Activated B cell treated with CpG ODN at 0.5 μM for 24 hours (primary cell): ENCODE data around the gene IQUB. TPM values are rescaled to one million over a fixed set of nuclear protein-coding genes. Genes with fewer than 3 reads are reported as not detected.

Experiments used
- ATAC-seq: fragments of 200-7000 bp; cut with Tn5 transposase; one replicate; pipeline ENCODE4 v1.10.0; 2021; ENCODE audit warnings: low read depth, mild to moderate bottlenecking, moderate library complexity
- CTCF ChIA-PET: fragments of 350-600 bp; sonication (Branson Sonifier 250); formaldehyde crosslinking; loops from one replicate; lab custom pipeline; 2021; ENCODE audit warnings: antibody characterized with exemption; lab: Charles Lee
- POLR2A ChIA-PET: fragments of 350-600 bp; sonication (Branson Sonifier 250); formaldehyde crosslinking; loops from one replicate; lab custom pipeline; 2021; ENCODE audit warnings: antibody characterized with exemption; lab: Charles Lee
- DNase-seq: peaks from one replicate; pipeline ENCODE4 v3.0.0; 2022
- H3K27ac Mint-ChIP-seq: one replicate; pipeline ENCODE4 v1.8.0; 2020; ENCODE audit warnings: mixed read lengths
- H3K27me3 Mint-ChIP-seq: one replicate; pipeline ENCODE4 v1.8.0; 2021; ENCODE audit warnings: mixed read lengths
- H3K36me3 Mint-ChIP-seq: one replicate; pipeline ENCODE4 v1.8.0; 2021; ENCODE audit warnings: low read depth, mixed read lengths
- H3K4me1 Mint-ChIP-seq: one replicate; pipeline ENCODE4 v1.8.0; 2021; ENCODE audit warnings: mixed read lengths
- H3K4me3 Mint-ChIP-seq: one replicate; pipeline ENCODE4 v1.8.0; 2020; ENCODE audit warnings: mild to moderate bottlenecking, mixed read lengths
- H3K9me3 Mint-ChIP-seq: one replicate; pipeline ENCODE4 v1.8.0; 2020; ENCODE audit warnings: mixed read lengths
- CTCF ChIP-seq: fragments of 200-600 bp; IDR thresholded peaks from one replicate; pipeline ENCODE4 v1.8.0; 2022; ENCODE audit warnings: antibody characterized with exemption, mild to moderate bottlenecking
- intact Hi-C: fragments of 100-400 bp; cut with micrococcal nuclease; formaldehyde crosslinking; loops from one replicate; pipeline ENCODE4 v1.15.1; 2024
- total RNA-seq: library from RNA; stranded (reverse); gene quantifications from 2 replicates; pipeline ENCODE4 v1.2.3, GENCODE V29; 2022

The IQUB gene
- total RNA-seq, 1 donor from 2014 or later, result 0.11 TPM

GRCh38 chr7:123569352-123570010 lies 35.1 kb upstream of the IQUB start:
- Mint-ChIP-seq H3K9me3 (no peaks in the 10 kb centered on the region), H3K4me3 (no peak overlapping the region), H3K36me3 (no peaks in the 10 kb centered on the region), H3K4me1 (peaks cover 6% of the 10 kb centered on the region), H3K27me3 (peaks cover 3% of the 10 kb centered on the region), H3K27ac (no peak overlapping the region)
- CTCF ChIA-PET, result no interaction called here
- ATAC-seq, result peak; percentile 21
- no peak for TF ChIP-seq CTCF
- intact Hi-C loops, result no loop called here
- POLR2A ChIA-PET, result no interaction called here
- DNase-seq, result no peak

- ChIA-PET POLR2A (no interaction called here), CTCF (no interaction called here)
- Mint-ChIP-seq H3K36me3 (no peaks in the 10 kb centered on the region), H3K27me3 (peaks cover 13% of the 10 kb centered on the region), H3K9me3 (no peaks in the 10 kb centered on the region), H3K4me1 (no peaks in the 10 kb centered on the region), H3K4me3 (no peak overlapping the region), H3K27ac (no peak overlapping the region)
- TF ChIP-seq CTCF, result no peak
- intact Hi-C loops, result no loop called here
- ATAC-seq (no peak), DNase-seq (no peak)
These were observed 27.7 kb upstream of the IQUB start for GRCh38 chr7:123562121-123562520.

GRCh38 chr7:123558289-123558874 lies 24.0 kb upstream of the IQUB start:
- Mint-ChIP-seq H3K27ac (no peak overlapping the region), H3K4me3 (no peak overlapping the region), H3K27me3 (peaks cover 10% of the 10 kb centered on the region), H3K9me3 (no peaks in the 10 kb centered on the region), H3K36me3 (peaks cover 4% of the 10 kb centered on the region), H3K4me1 (peaks cover 4% of the 10 kb centered on the region)
- intact Hi-C loops, result no loop called here
- ATAC-seq, result no peak
- DNase-seq, result no peak
- POLR2A ChIA-PET, result interaction anchor here (1.6 to 2.1 kb wide), 4 partner anchors 11 to 1371 kb away, joined by 6 to 28 read pairs (median 16); partner anchors contain the start of genes IQUB, POT1 and WASL
- TF ChIP-seq CTCF, result no peak
- CTCF ChIA-PET, result interaction anchor here (1.0 to 1.4 kb wide), 3 partner anchors 19 to 66 kb away, joined by 3 to 4 read pairs (median 4); no protein-coding TSS in a partner anchor

- ATAC-seq, result peak; percentile 97
- Mint-ChIP-seq H3K27me3 (peaks cover 10% of the 10 kb centered on the region), H3K4me1 (peaks cover 10% of the 10 kb centered on the region), H3K36me3 (peaks cover 11% of the 10 kb centered on the region), H3K4me3 (no peak within 1 kb of the TSS), H3K9me3 (no peaks in the 10 kb centered on the region), H3K27ac (no peak within 1 kb of the TSS)
- ChIA-PET POLR2A (interaction anchor here (1.0 to 2.1 kb wide), 5 partner anchors 10 to 1372 kb away, joined by 3 to 28 read pairs (median 8); partner anchors contain the start of genes IQUB, POT1 and WASL), CTCF (interaction anchor here (1.0 to 1.4 kb wide), 3 partner anchors 18 to 65 kb away, joined by 3 to 4 read pairs (median 4); no protein-coding TSS in a partner anchor)
- DNase-seq, result peak; percentile 80
- intact Hi-C loops, result loop anchor here (1.0 to 2.0 kb wide), 3 partner anchors 22 to 1371 kb away; partner anchors contain the start of genes POT1 and WASL
- no peak for TF ChIP-seq CTCF
These were observed 23.2 kb upstream of the IQUB start, which contains the start of gene NDUFA5 for GRCh38 chr7:123557398-123558288. Gene NDUFA5 (minus strand): TSS chr7:123557818. CDS start chr7:123557795, 23 bp downstream.
